Activated CD8-positive, alpha-beta memory T cell treated with anti-CD3 and anti-CD28 coated beads for 24 hours (primary cell): ENCODE results near the gene CENPP.

Source experiments
- DNase-seq: peaks from one replicate; pipeline ENCODE4 v3.0.0-alpha.2; 2020

Gene CENPP

DNA sequence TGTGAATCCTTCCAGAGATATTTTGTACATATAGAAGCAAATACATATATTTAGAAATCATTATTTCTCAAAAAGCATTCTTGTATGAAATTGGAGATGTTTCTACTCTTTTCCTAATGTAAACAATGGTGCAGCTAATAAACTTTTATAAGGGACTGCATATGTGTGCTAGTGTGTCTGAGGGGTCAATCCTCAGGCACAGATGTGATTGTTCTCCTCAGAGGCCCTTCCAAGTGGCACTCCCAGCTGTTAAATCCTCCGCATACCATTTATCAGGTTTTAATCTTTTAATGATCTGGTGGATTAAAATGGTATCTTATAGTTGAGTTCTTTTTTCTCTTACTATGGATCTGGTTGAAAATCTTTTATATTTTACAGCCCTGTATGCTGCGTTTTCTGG is 104.1 kb downstream of the CENPP start:
- DNase-seq, result no peak

DNA sequence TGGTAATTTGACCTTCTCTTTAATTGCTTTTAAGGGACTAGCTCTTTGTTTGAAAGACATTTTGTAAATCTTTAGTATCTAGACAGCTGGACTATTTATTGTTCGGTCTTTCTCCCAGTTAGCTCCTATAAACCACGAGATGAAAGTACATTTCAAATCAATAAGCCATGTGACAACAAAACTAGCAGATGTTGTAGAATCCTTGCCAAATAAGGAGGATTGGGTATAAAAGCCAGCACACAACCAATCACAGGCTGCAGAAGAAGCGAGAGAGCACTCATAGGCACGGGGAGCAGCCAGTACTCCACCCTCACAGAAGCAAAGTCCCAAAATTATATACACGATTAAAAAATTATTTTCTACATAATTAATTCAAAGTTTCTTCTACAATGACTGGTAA is 106.6 kb downstream of the CENPP start:
- DNase-seq, result no peak

GRCh38 chr9:92432972-92433548 is 107.3 kb downstream of the CENPP start:
- no peak for DNase-seq

GRCh38 chr9:92435263-92435662 is 109.5 kb downstream of the CENPP start:
- DNase-seq, result no peak

GRCh38 chr9:92438900-92439526 is 113.3 kb downstream of the CENPP start:
- no peak for DNase-seq

- DNase-seq, result no peak
Measured at GRCh38 chr9:92439921-92440750, 114.4 kb downstream of the CENPP start.

- no peak for DNase-seq
Measured at GRCh38 chr9:92440751-92441046, 114.9 kb downstream of the CENPP start.

GRCh38 chr9:92444841-92445240 is 119.1 kb downstream of the CENPP start:
- no peak for DNase-seq

DNA sequence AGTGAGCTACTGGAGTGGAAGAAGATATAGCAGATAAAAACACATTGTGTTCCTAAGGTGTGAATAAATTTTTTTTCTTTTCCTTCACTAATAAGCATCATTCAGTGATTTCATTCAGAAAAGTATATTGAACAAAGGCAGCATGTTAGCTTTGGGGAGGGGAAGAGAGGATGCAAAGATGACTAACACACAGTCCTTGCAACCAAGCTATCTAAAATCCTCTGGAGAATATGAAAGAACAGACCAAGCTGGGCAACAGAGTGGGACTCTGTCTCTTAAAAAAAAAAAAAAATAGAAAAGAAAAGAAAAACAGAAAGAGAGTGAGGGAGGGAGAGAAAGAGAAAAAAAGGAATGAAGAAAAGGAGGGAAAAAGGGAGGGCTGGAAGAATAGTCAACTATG is 120.8 kb downstream of the CENPP start:
- no peak for DNase-seq

- no peak for DNase-seq
Measured at GRCh38 chr9:92455217-92455616, 129.5 kb downstream of the CENPP start.

DNA sequence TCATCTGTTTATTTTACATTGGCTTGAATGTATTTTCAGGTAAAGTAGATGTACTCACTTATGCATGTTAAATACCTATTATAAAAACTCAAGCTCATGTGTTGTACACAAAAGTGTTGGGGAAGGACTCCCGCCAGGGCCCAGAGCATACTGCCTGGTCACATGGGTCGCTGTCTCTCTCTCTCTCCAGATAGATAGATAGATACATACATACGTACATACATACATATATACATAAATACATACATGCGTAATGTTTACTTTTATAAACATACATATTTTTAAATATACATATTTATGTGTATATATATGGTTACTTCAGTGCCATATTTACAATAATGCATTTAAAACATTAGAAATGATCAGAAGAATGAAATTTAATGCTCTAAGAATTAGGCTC is 131.8 kb downstream of the CENPP start:
- no peak for DNase-seq

DNA sequence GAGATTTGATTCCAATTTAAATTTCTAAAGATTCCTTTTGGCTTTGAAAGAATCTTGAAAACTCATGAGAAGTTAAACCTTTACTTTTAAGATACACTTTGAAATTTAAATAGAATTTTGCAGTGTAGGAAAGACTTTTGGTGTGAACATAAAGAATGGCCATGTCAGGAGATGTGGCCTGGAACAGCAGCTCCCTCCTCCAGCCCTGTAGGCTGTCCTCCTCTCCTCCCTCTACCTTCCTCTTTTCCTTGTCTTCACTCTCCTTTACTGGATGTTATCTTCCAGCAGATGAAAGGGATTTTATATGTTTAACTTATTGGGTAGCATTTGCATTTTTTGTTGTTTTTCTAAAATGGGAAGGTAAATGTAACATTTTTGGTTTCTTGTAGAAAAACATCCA is 137.6 kb downstream of the CENPP start:
- DNase-seq, result no peak

- no peak for DNase-seq
Measured at GRCh38 chr9:92463984-92464383, 138.2 kb downstream of the CENPP start.

DNA sequence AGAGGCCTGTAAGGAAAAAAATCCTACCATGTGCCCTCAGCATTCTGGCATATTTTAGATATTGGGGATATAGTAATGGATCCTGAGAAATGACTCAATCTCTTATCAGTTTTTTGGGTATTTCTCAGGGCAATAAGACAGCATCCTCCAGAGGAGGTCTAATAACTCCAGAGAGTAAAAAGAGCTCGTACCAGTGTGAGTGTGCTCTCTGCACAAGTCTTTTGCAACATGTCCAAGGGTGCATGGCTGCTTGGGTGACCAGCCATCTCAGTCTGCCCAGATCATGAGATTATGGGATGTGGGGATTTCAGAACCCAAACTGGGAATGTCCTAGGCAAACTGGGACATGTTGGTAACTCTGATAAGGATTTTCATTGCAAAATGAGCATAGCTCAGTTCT is 141.3 kb downstream of the CENPP start:
- DNase-seq, result no peak

DNA sequence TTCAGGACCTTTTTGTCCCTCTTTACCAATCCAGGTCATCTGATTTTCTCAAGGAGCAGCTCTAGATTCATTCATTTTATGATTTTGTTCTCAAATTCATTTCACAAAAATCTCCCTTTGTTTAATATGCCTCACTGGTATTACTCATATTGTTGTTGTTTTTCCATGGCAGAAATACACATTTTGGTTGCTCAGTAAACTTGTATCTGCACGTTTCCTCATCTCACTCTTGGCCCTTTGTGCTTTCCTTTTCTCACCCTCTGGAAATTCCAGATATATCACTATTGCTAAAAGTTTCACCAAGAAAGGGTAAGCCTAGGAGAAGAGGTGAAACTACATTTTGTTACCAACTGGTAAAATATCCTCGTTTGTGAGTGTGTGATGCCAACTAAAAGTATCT is 141.8 kb downstream of the CENPP start:
- DNase-seq, result no peak

GRCh38 chr9:92468206-92468605 is 142.5 kb downstream of the CENPP start:
- no peak for DNase-seq

GRCh38 chr9:92474587-92474986 is 148.8 kb downstream of the CENPP start:
- no peak for DNase-seq

DNA sequence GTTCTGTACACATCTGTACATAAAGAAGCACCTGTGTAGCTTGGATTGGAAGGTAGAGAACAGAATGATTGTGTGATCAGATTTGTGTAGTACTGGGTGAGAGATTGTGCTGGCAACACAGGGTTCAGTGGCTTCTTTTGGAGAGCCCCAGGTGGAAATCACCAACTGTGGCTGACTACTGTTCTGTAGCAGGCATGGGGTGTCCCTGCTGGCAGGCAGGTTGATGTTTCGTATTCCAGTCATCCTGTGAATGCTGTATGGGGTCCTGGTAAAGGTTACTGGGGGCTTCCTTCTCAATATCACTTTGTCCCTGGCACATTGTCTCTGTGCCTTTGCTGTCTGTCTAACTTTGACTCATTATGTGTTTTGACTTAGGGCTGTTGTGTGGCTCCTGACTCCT is 151.2 kb downstream of the CENPP start:
- no peak for DNase-seq

DNA sequence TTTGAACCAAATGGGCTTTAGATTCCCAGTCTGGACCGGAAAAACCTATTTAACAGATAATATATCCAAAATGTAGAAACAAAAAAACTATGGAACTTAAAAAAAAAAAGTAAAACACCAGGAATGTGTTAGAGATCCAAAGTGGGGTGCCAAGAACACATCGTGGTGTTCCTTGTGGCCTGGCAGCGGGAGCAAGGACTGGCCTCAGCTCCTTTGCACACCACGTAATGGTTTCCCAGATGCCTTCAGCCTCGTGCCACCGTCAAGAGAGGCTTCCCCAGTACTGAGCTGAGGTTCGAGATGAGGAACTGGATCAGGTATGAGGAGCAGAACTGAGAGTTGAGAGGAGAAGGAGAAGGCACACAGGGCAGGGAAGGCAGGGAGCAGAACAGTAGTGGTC is 153.0 kb downstream of the CENPP start:
- DNase-seq, result no peak

- no peak for DNase-seq
Measured at GRCh38 chr9:92479346-92479745, 153.6 kb downstream of the CENPP start.

DNA sequence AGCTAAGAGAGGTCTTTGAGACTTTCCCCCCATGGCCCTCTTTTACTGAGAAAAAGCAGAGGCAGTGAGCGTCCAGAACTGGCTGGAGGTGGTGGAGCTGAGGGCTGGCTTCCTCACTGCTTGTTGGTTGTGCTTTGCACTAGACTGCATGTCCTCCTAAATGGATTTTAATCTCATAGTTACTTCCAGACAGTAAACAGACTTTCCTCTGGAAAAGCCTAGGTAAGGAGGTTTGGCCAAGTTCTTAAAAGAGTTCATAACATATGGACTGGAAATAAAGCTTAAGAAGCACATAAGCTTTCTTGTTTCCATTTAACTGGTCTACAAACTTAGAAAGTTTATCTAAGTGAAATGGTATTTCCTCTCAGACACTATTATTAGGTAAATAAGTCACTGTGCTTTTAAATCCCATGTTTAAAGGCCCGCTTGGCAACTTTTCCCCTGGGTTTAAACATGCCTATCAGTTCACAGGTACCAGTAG is 154.6 kb downstream of the CENPP start:
- no peak for DNase-seq

DNA sequence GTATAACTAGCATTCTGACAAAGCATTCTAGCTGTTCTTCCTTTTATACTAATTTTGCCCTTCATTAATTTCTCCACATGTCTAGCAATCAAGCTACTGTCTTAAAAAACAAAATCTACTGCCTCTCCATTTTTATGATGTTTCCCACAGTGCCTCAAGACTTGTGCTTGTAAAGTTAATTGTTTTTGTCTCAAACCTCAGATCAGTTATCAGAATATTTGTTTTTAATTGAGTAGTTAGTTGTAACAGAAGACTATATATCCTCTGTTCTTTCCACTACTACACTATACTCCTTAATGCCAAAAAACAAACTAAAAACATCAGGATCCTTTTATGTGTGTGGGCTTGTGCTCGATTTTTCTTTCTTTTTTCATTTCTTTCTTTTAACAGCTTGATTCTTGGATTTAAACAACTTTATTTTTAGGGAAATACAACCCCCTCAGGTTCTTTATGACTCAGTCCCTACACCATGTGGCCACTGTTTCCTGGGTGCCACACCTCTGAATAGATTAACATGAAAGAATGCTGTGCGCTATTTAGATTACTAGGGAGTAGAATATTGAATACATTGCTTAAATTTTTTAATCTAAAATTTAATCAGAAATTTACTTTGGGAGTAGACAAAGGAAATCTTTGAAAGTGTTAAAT is 155.4 kb downstream of the CENPP start:
- DNase-seq, result no peak

- no peak for DNase-seq
Measured at GRCh38 chr9:92482329-92482728, 156.6 kb downstream of the CENPP start, which contains the start of gene ASPN. Gene ASPN (minus strand): TSS chr9:92482506.

- no peak for DNase-seq
Measured at GRCh38 chr9:92482805-92483204, 157.1 kb downstream of the CENPP start.
